Measurements from ENCODE around the gene TRIM25.

The TRIM25 gene

GRCh38 chr17:56867948-56868376 is 45.9 kb downstream of the TRIM25 start:
- peak; percentile 42 for DNase-seq (ENCODE audit: low read depth)

GRCh38 chr17:56866496-56866895 is 47.4 kb downstream of the TRIM25 start:
- no peak for DNase-seq (ENCODE audit: low read depth)

- no peak for DNase-seq (ENCODE audit: low read depth)
These were observed 47.8 kb downstream of the TRIM25 start for GRCh38 chr17:56866076-56866475.

GRCh38 chr17:56863974-56864373 is 49.9 kb downstream of the TRIM25 start:
- no peak for DNase-seq (ENCODE audit: low read depth)

- no peak for DNase-seq (ENCODE audit: low read depth)
These were observed 52.0 kb downstream of the TRIM25 start for GRCh38 chr17:56861899-56862298.

GRCh38 chr17:56851008-56851407 is 62.8 kb downstream of the TRIM25 start:
- DNase-seq (ENCODE audit: low read depth), result no peak

GRCh38 chr17:56850591-56850990 is 63.3 kb downstream of the TRIM25 start:
- DNase-seq (ENCODE audit: low read depth), result no peak

GRCh38 chr17:56849131-56849530 is 64.7 kb downstream of the TRIM25 start:
- no peak for DNase-seq (ENCODE audit: low read depth)

- DNase-seq (ENCODE audit: low read depth), result no peak
These were observed 66.7 kb downstream of the TRIM25 start for GRCh38 chr17:56847106-56847505.

GRCh38 chr17:56845934-56846333 is 67.9 kb downstream of the TRIM25 start:
- DNase-seq (ENCODE audit: low read depth), result no peak

- no peak for DNase-seq (ENCODE audit: low read depth)
These were observed 71.3 kb downstream of the TRIM25 start for GRCh38 chr17:56842577-56842976.

- DNase-seq (ENCODE audit: low read depth), result no peak
These were observed 75.2 kb downstream of the TRIM25 start for GRCh38 chr17:56838687-56839086.

Data from amniotic epithelial cell (primary cell).